CD14-positive monocyte (primary cell): ENCODE measurements around the gene TNPO3. TPM values are rescaled to one million over a fixed set of nuclear protein-coding genes. Genes with fewer than 3 reads are reported as not detected.

Experiments used
- DNase-seq, 3 donors: peaks; one replicate each; pipeline ENCODE4 v3.0.0-alpha.2; 2011 to 2022
- H2AFZ ChIP-seq: 2 replicates; pipeline ENCODE4 v1.6.0; 2012; ENCODE audit warnings: mild to moderate bottlenecking, low read depth, low read length, inconsistent platforms; ENCODE audit not compliant: insufficient read depth, poor library complexity, severe bottlenecking
- H3K27ac ChIP-seq, 2 donors: 1 replicate in 1 of 2; 2 replicates in 1 of 2; pipeline ENCODE4 v1.5.1; 2012 to 2013; ENCODE audit warnings: low read length in 2 of 2, control low read depth in 1 of 2, inconsistent platforms in 1 of 2, low read depth in 1 of 2, mild to moderate bottlenecking in 1 of 2
- H3K27me3 ChIP-seq, 2 donors: one replicate each; pipeline versions ENCODE4 v1.6.0 to v1.6.1; 2011 to 2013; ENCODE audit warnings: low read length in 2 of 2; ENCODE audit not compliant: control insufficient read depth in 2 of 2, insufficient read depth in 2 of 2
- H3K36me3 ChIP-seq, 2 donors: replicated peaks in 1 of 2; 1 replicate in 1 of 2; 2 replicates in 1 of 2; pipeline versions ENCODE4 v1.5.1 to v1.6.1; 2012 to 2013; ENCODE audit warnings: low read length in 2 of 2, control low read depth in 1 of 2, inconsistent platforms in 1 of 2, mild to moderate bottlenecking in 1 of 2; ENCODE audit not compliant: insufficient read depth in 2 of 2, control insufficient read depth in 1 of 2
- H3K4me1 ChIP-seq, 2 donors: 1 replicate in 1 of 2; 2 replicates in 1 of 2; pipeline versions ENCODE4 v1.5.1 to v1.6.1; 2012 to 2013; ENCODE audit warnings: low read length in 2 of 2, control low read depth in 1 of 2, inconsistent platforms in 1 of 2, mild to moderate bottlenecking in 1 of 2, moderate library complexity in 1 of 2; ENCODE audit not compliant: insufficient read depth in 2 of 2, control insufficient read depth in 1 of 2
- H3K4me2 ChIP-seq: replicated peaks from 2 replicates; pipeline ENCODE3; 2012; ENCODE audit warnings: low read length, moderate library complexity, mild to moderate bottlenecking; ENCODE audit not compliant: poor library complexity, severe bottlenecking; ENCODE audit errors: extremely low read depth
- H3K4me3 ChIP-seq, 3 experiments: fragments of 200-600 bp in 1 of 3; sonication (generic) in 1 of 3; replicated peaks in 1 of 3; 1 replicate in 2 of 3; 2 replicates in 1 of 3; pipeline ENCODE4 v1.5.1; 2011 to 2013; ENCODE audit warnings: low read length in 3 of 3, mild to moderate bottlenecking in 3 of 3, control low read depth in 2 of 3, low read depth in 2 of 3, inconsistent platforms in 1 of 3, moderate library complexity in 1 of 3
- H3K79me2 ChIP-seq: 2 replicates; pipeline ENCODE4 v1.6.0; 2012; ENCODE audit warnings: mild to moderate bottlenecking, control low read depth, inconsistent platforms, low read length, moderate library complexity; ENCODE audit not compliant: insufficient read depth
- H3K9ac ChIP-seq: 2 replicates; pipeline ENCODE4 v1.6.0; 2017; ENCODE audit warnings: low read length, mild to moderate bottlenecking; ENCODE audit not compliant: insufficient read depth, poor library complexity, severe bottlenecking
- H3K9me3 ChIP-seq, 2 donors: replicated peaks in 1 of 2; 1 replicate in 1 of 2; 2 replicates in 1 of 2; pipeline versions ENCODE4 v1.5.1 to v1.6.1; 2012 to 2013; ENCODE audit warnings: low read length in 2 of 2, control low read depth in 1 of 2; ENCODE audit not compliant: control insufficient read depth in 1 of 2, insufficient read depth in 1 of 2
- H4K20me1 ChIP-seq: 2 replicates; pipeline ENCODE4 v1.6.0; 2012; ENCODE audit warnings: mild to moderate bottlenecking, low read length, control low read depth, moderate library complexity; ENCODE audit not compliant: insufficient read depth
- H3K27ac Mint-ChIP-seq, 7 donors: one replicate each; pipeline ENCODE4 v1.8.0; 2020; ENCODE audit warnings: mild to moderate bottlenecking in 7 of 7, mixed read lengths in 7 of 7, moderate library complexity in 6 of 7, inconsistent platforms in 2 of 7
- H3K27me3 Mint-ChIP-seq, 3 donors: one replicate each; pipeline ENCODE4 v1.8.0; 2021 to 2022; ENCODE audit warnings: low read depth in 3 of 3, mild to moderate bottlenecking in 3 of 3, mixed read lengths in 3 of 3, moderate library complexity in 3 of 3, inconsistent platforms in 1 of 3
- H3K36me3 Mint-ChIP-seq, 2 donors: one replicate each; pipeline ENCODE4 v1.8.0; 2020; ENCODE audit warnings: mixed read lengths in 2 of 2, inconsistent platforms in 1 of 2, mild to moderate bottlenecking in 1 of 2
- H3K4me1 Mint-ChIP-seq: one replicate; pipeline ENCODE4 v1.8.0; 2020; ENCODE audit warnings: mild to moderate bottlenecking, mixed read lengths
- H3K4me3 Mint-ChIP-seq, 2 donors: one replicate each; pipeline ENCODE4 v1.8.0; 2020; ENCODE audit warnings: mild to moderate bottlenecking in 2 of 2, mixed read lengths in 2 of 2, moderate library complexity in 1 of 2
- H3K9me3 Mint-ChIP-seq, 7 donors: one replicate each; pipeline ENCODE4 v1.8.0; 2020 to 2022; ENCODE audit warnings: mixed read lengths in 7 of 7, mild to moderate bottlenecking in 6 of 7, moderate library complexity in 6 of 7, inconsistent platforms in 2 of 7
- CTCF ChIP-seq: fragments of 200-600 bp; IDR thresholded peaks from one replicate; pipeline ENCODE4 v1.8.0; 2022; ENCODE audit warnings: antibody characterized with exemption, mild to moderate bottlenecking
- WGBS: methylation state at CpG from one replicate; pipeline ENCODE4 v1.1.5; 2013; ENCODE audit warnings: missing lambda C conversion rate; ENCODE audit not compliant: insufficient coverage; 5-methylcytosine and 5-hydroxymethylcytosine counted together
- intact Hi-C, 2 donors: fragments of 100-400 bp; cut with micrococcal nuclease; formaldehyde crosslinking; loops; one replicate each; pipeline versions ENCODE4 v1.15.0 to v1.15.1; 2023
- polyA plus RNA-seq, 3 donors: library from polyadenylated mRNA; depleted of rRNA in 1 of 3; unstranded in 2 of 3; stranded (reverse) in 1 of 3; fragments of 300-500 nt in 2 of 3; fragments of >200 nt in 1 of 3; fragmentation: Illumina TruSeq in 2 of 3; gene quantifications; 1 replicate in 2 of 3; 2 replicates in 1 of 3; pipeline ENCODE4 v1.2.3, GENCODE V29; 2012 to 2021

Gene TNPO3
- polyA plus RNA-seq, 3 donors, result 17.0 to 23.8 (median 19.7) TPM

GRCh38 chr7:128993419-128993818 is 61.5 kb downstream of the TNPO3 start:
- WGBS, result no CpG with 5 or more reads among the region's 2 CpGs
- Histone ChIP-seq H3K27me3 (no peaks in the 10 kb centered on the region), H3K27ac (no peak overlapping the region), H3K79me2 (no peaks in the 10 kb centered on the region), H3K9me3 (no peaks in the 10 kb centered on the region), H3K4me1 (no peaks in the 10 kb centered on the region), H3K9ac (no peak overlapping the region), H3K4me3 (no peak overlapping the region), H4K20me1 (no peaks in the 10 kb centered on the region), H3K36me3 (peaks cover 78 to 100% of the 10 kb centered on the region in 2 donors), H2AFZ (no peak overlapping the region), H3K4me2 (no peak overlapping the region)
- Mint-ChIP-seq H3K4me1 (no peaks in the 10 kb centered on the region), H3K36me3 (peaks cover 70 to 87% of the 10 kb centered on the region in 2 donors), H3K27ac (no peak overlapping the region), H3K9me3 (no peaks in the 10 kb centered on the region), H3K27me3 (no peaks in the 10 kb centered on the region), H3K4me3 (no peak overlapping the region)
- no peak for TF ChIP-seq CTCF
- no peak for DNase-seq
- intact Hi-C loops, result no loop called here

GRCh38 chr7:128989961-128990360 is 65.0 kb downstream of the TNPO3 start:
- Histone ChIP-seq H2AFZ (no peak overlapping the region), H3K4me3 (no peak overlapping the region), H3K4me1 (no peaks in the 10 kb centered on the region), H3K79me2 (no peaks in the 10 kb centered on the region), H3K9ac (no peak overlapping the region), H3K27ac (no peak overlapping the region), H3K9me3 (no peaks in the 10 kb centered on the region), H4K20me1 (no peaks in the 10 kb centered on the region), H3K4me2 (no peak overlapping the region), H3K27me3 (no peaks in the 10 kb centered on the region), H3K36me3 (peaks cover 87 to 100% of the 10 kb centered on the region in 2 donors)
- Mint-ChIP-seq H3K4me3 (no peak overlapping the region), H3K9me3 (no peaks in the 10 kb centered on the region), H3K4me1 (no peaks in the 10 kb centered on the region), H3K27ac (no peak overlapping the region), H3K27me3 (no peaks in the 10 kb centered on the region), H3K36me3 (peaks cover 73 to 85% of the 10 kb centered on the region in 2 donors)
- 100% methylated on average over 7 of the region's 9 CpGs for WGBS
- DNase-seq, result no peak
- no peak for TF ChIP-seq CTCF
- intact Hi-C loops, result no loop called here
